K562 (cell line): ENCODE data around the gene C12orf75. TPM values are rescaled to one million over a fixed set of nuclear protein-coding genes. Genes with fewer than 3 reads are reported as not detected.

Source experiments
- ATAC-seq: fragments of 200-7000 bp; cut with Tn5 transposase; 3 replicates; pipeline ENCODE4 v1.9.1; 2020; ENCODE audit warnings: moderate library complexity
- BruUV-seq: library from RNA; stranded (reverse); fragments of 400-500 nt; replicated peaks from 2 replicates; lab custom pipeline; 2021; lab: Mats Ljungman, UMichigan
- CTCF ChIA-PET: fragments of 300-600 bp; formaldehyde crosslinking; extraction: SDS; loops from one replicate; lab custom pipeline; 2021; ENCODE audit warnings: low intra/inter-chr PET ratio; lab: Yijun Ruan, JAX
- POLR2A ChIA-PET: fragments of 300-600, 350-650 bp; sonication (Branson Sonifier 250); formaldehyde crosslinking; extraction: SDS; loops from one replicate; lab custom pipeline; 2021; ENCODE audit warnings: antibody characterized with exemption, inconsistent platforms; lab: Yijun Ruan, JAX
- DNase-seq, 4 experiments: peaks; one replicate each; pipeline versions ENCODE4 v3.0.0 to v3.0.0-alpha.2; 2011 to 2018; ENCODE audit warnings: low spot score in 3 of 4, mixed read lengths in 3 of 4; ENCODE audit errors: extremely low read depth in 1 of 4
- FAIRE-seq: peaks from 2 replicates; lab custom pipeline; 2011; peaks lifted over from hg19 to GRCh38; lab: Jason Lieb, UNC
- H2AFZ ChIP-seq: 2 replicates; pipeline ENCODE4 v1.6.0; 2011; ENCODE audit warnings: low read depth, low read length, control low read depth, inconsistent platforms
- H3K27ac ChIP-seq: fragments of 200-600 bp; 3 replicates; pipeline ENCODE4 v1.8.0; 2011; ENCODE audit warnings: low read depth, mild to moderate bottlenecking, control low read depth, inconsistent platforms, low read length, moderate library complexity, mixed read lengths; ENCODE audit errors: extremely low read depth
- H3K27me3 ChIP-seq, 2 experiments: fragments of 300-600 bp in 1 of 2; 2 replicates in 1 of 2; 3 replicates in 1 of 2; pipeline versions ENCODE4 v1.6.0 to v1.8.0; 2011; ENCODE audit warnings: inconsistent platforms in 2 of 2, low read length in 2 of 2, mild to moderate bottlenecking in 1 of 2, mixed read lengths in 1 of 2, moderate library complexity in 1 of 2; ENCODE audit not compliant: control insufficient read depth in 2 of 2, insufficient read depth in 2 of 2
- H3K36me3 ChIP-seq: fragments of 300-600 bp; 3 replicates; pipeline ENCODE4 v1.8.0; 2011; ENCODE audit warnings: mild to moderate bottlenecking, low read length, inconsistent platforms; ENCODE audit not compliant: control insufficient read depth, insufficient read depth
- H3K4me1 ChIP-seq, 2 experiments: fragments of 200-600 bp in 1 of 2; replicated peaks in 1 of 2; 2 replicates in 1 of 2; 3 replicates in 1 of 2; pipeline versions ENCODE4 v1.5.1 to v1.8.0; 2011; ENCODE audit warnings: inconsistent platforms in 2 of 2, low read length in 2 of 2, mild to moderate bottlenecking in 1 of 2, mixed read lengths in 1 of 2, moderate library complexity in 1 of 2; ENCODE audit not compliant: control insufficient read depth in 2 of 2, insufficient read depth in 2 of 2
- H3K4me2 ChIP-seq: 2 replicates; pipeline ENCODE4 v1.6.1; 2011; ENCODE audit warnings: low read length, control low read depth, inconsistent platforms, mixed read lengths; ENCODE audit not compliant: insufficient read depth
- H3K4me3 ChIP-seq: fragments of 200-600 bp; sonication (generic), shearing (Covaris generic); 2 replicates; pipeline ENCODE4 v1.5.1; 2016; ENCODE audit warnings: control low read depth, inconsistent platforms
- H3K79me2 ChIP-seq: fragments of 200-600 bp; 3 replicates; pipeline ENCODE4 v1.8.0; 2011; ENCODE audit warnings: low read length, inconsistent platforms; ENCODE audit not compliant: control insufficient read depth, insufficient read depth
- H3K9ac ChIP-seq, 2 experiments: 2 replicates each; pipeline versions ENCODE4 v1.6.0 to v1.6.1; 2011; ENCODE audit warnings: low read depth in 2 of 2, low read length in 2 of 2, control low read depth in 1 of 2, inconsistent platforms in 1 of 2, mild to moderate bottlenecking in 1 of 2, mixed read lengths in 1 of 2; ENCODE audit not compliant: insufficient read depth in 1 of 2
- H3K9me1 ChIP-seq: one replicate; pipeline ENCODE4 v1.6.0; 2011; ENCODE audit warnings: inconsistent platforms, mild to moderate bottlenecking, low read length, moderate library complexity; ENCODE audit not compliant: control insufficient read depth, insufficient read depth
- H3K9me3 ChIP-seq: replicated peaks from 2 replicates; pipeline ENCODE4 v1.5.1; 2011; ENCODE audit warnings: low read depth, low read length, inconsistent platforms; ENCODE audit not compliant: control insufficient read depth, insufficient read depth
- H4K20me1 ChIP-seq: replicated peaks from 2 replicates; pipeline ENCODE4 v1.6.1; 2011; ENCODE audit warnings: low read length, inconsistent platforms, mixed read lengths; ENCODE audit not compliant: control insufficient read depth, insufficient read depth
- CSDE1 ChIP-seq, 2 experiments: fragments of 450-650 bp; IDR thresholded peaks; 2 replicates each; pipeline ENCODE4 v1.6.1; 2016; ENCODE audit warnings: mild to moderate bottlenecking in 1 of 2
- ERF ChIP-seq: fragments of 450-650 bp; formaldehyde crosslinking; IDR thresholded peaks from 2 replicates; pipeline ENCODE4 v1.4.0; 2020; ENCODE audit warnings: mild to moderate bottlenecking, mixed read lengths
- FOXP4 ChIP-seq: sonication (generic); formaldehyde crosslinking; IDR thresholded peaks from 2 replicates; pipeline ENCODE4 v1.8.0; 2022; ENCODE audit warnings: mild to moderate bottlenecking, missing genetic modification reagents, borderline replicate concordance
- NEUROD1 ChIP-seq: fragments of 150-350 bp; IDR thresholded peaks from 2 replicates; pipeline ENCODE4 v1.6.1; 2014; ENCODE audit warnings: borderline replicate concordance, low read length, low read depth; ENCODE audit not compliant: partially characterized antibody
- SETDB1 ChIP-seq: IDR thresholded peaks from one replicate; pipeline ENCODE4 v1.6.1; 2012; ENCODE audit warnings: low read length, control low read depth, inconsistent platforms
- SLC30A9 ChIP-seq: fragments of 250-450 bp; sonication (Bioruptor Pico); IDR thresholded peaks from 2 replicates; pipeline ENCODE4 v1.8.0; 2022; ENCODE audit warnings: mild to moderate bottlenecking, moderate library complexity
- SOX6 ChIP-seq: fragments of 450-650 bp; IDR thresholded peaks from 2 replicates; pipeline ENCODE4 v1.6.1; 2014; ENCODE audit warnings: mild to moderate bottlenecking
- THRAP3 ChIP-seq: fragments of 450-650 bp; IDR thresholded peaks from 2 replicates; pipeline ENCODE4 v1.6.1; 2016; ENCODE audit warnings: mild to moderate bottlenecking, inconsistent platforms, borderline replicate concordance
- XRCC3 ChIP-seq: fragments of 450-650 bp; IDR thresholded peaks from 2 replicates; pipeline ENCODE4 v1.6.1; 2017; ENCODE audit warnings: mild to moderate bottlenecking, moderate library complexity
- ZMIZ1 ChIP-seq, 2 experiments: fragments of 150-350 bp in 1 of 2; IDR thresholded peaks; 2 replicates each; pipeline ENCODE4 v1.6.1; 2012 to 2016; ENCODE audit warnings: low read depth in 2 of 2, low read length in 2 of 2, mild to moderate bottlenecking in 1 of 2, moderate library complexity in 1 of 2
- ZNF511 ChIP-seq: sonication (generic); formaldehyde crosslinking; IDR thresholded peaks from 2 replicates; pipeline ENCODE4 v1.8.0; 2022; ENCODE audit warnings: mild to moderate bottlenecking, missing genetic modification reagents
- ZNF717 ChIP-seq: fragments of 250-450 bp; sonication (Bioruptor Pico); IDR thresholded peaks from 2 replicates; pipeline ENCODE4 v1.5.0; 2021
- WGBS: fragments of 100-300 bp; shearing (Covaris generic); methylation state at CpG from one replicate; pipeline ENCODE4 v1.1.6; 2016; ENCODE audit warnings: low coverage, mixed read lengths; ENCODE audit not compliant: insufficient coverage; ENCODE audit errors: missing lambda C conversion rate; 5-methylcytosine and 5-hydroxymethylcytosine counted together
- in situ Hi-C: fragments of 300-500 bp; cut with MboI; formaldehyde crosslinking; loops from 4 replicates; pipeline ENCODE4 v1.15.0; 2018; ENCODE audit warnings: inconsistent platforms, mixed read lengths
- intact Hi-C: fragments of 100-400 bp; cut with micrococcal nuclease; formaldehyde crosslinking; loops from 2 replicates; pipeline ENCODE4 v1.14.2; 2022
- polyA plus RNA-seq, 8 experiments: library from polyadenylated mRNA; depleted of rRNA in 4 of 8; stranded (reverse) in 5 of 8; unstranded in 3 of 8; fragments of >200 nt; fragmentation: Nextera tagmentation in 2 of 8; fragmentation: Illumina TruSeq in 1 of 8; extraction: Ambion mirVana in 2 of 8; extraction: Trizol in 1 of 8; gene quantifications; 2 replicates each; pipeline versions ENCODE4 v1.2.1 to v1.2.3, GENCODE V29; 2011 to 2014; ENCODE audit warnings: inconsistent platforms in 1 of 8, missing spikeins in 1 of 8
- total RNA-seq, 7 experiments: library from RNA; depleted of rRNA in 6 of 7; stranded (reverse); fragments of >200 nt in 6 of 7; fragmentation: Illumina TruSeq in 2 of 7; extraction: Trizol in 2 of 7; gene quantifications; 2 replicates each; pipeline versions ENCODE4 v1.2.1 to v1.2.3, GENCODE V29; 2011 to 2021; ENCODE audit warnings: low replicate concordance in 1 of 7
- TF ChIP-seq, protein P1 (sequence below): fragments of 450-650 bp; IDR thresholded peaks from 2 replicates; pipeline ENCODE4 v1.6.1; 2016; ENCODE audit warnings: antibody characterized with exemption
- TF ChIP-seq, protein P2 (sequence below): sonication (generic); formaldehyde crosslinking; IDR thresholded peaks from 2 replicates; pipeline ENCODE4 v1.8.1; 2022; ENCODE audit warnings: missing genetic modification reagents

The C12orf75 gene
- total and polyA plus RNA-seq, 9 of the 15 experiments (the other 6 are each of a cell fraction or from before 2014, with no cell fraction given) = 0.06 to 0.82 (median 0.26) TPM; not detected in 3

- ATAC-seq = no peak
- H3K9me3 ChIP-seq = no peaks in the 10 kb centered on the region
- no peak overlapping the region for H3K4me2 ChIP-seq
- in situ Hi-C loops (loop anchor here (10.0 kb wide), 1 partner anchor 806 kb away; no protein-coding TSS in a partner anchor), intact Hi-C loops (loop anchor here (10.0 kb wide), 1 partner anchor 866 kb away; no protein-coding TSS in a partner anchor)
- H3K4me3 ChIP-seq = no peak overlapping the region
- H3K79me2 ChIP-seq = no peaks in the 10 kb centered on the region
- H3K9ac ChIP-seq = no peak overlapping the region
- H3K4me1 ChIP-seq = no peaks in the 10 kb centered on the region
- no peak overlapping the region for H3K27ac ChIP-seq
- H3K27me3 ChIP-seq = 0 out of 5 replicates have a peak, but pooled peaks cover 0 to 2% of the 10 kb centered on the region in 2 experiments
- FAIRE-seq = no peak
- ChIA-PET POLR2A (interaction anchor here (0.6 kb wide), 1 partner anchor 829 kb away, joined by 4 read pairs; the partner anchor contains the start of gene CKAP4), CTCF (no interaction called here)
- no peaks in the 10 kb centered on the region for H3K36me3 ChIP-seq
- H2AFZ ChIP-seq = no peak overlapping the region
- H3K9me1 ChIP-seq = no peaks in the 10 kb centered on the region
- 2% methylated on average over 7 of the region's 7 CpGs for WGBS
- H4K20me1 ChIP-seq = no peaks in the 10 kb centered on the region
- DNase-seq = no peak
- BruUV-seq = no TSS peak
- no peak for TF ChIP-seq ZNF511 (CRISPR knock-in tag)
- no peak for TF ChIP-seq ERF (CRISPR knock-in tag)
- TF ChIP-seq XRCC3 = no peak
- no peak for TF ChIP-seq NEUROD1
- no peak for TF ChIP-seq CSDE1 (IDR thresholded peaks at IDR 0.05)
- TF ChIP-seq ZNF717 = no peak
- no peak for TF ChIP-seq THRAP3
- TF ChIP-seq ZMIZ1 (IDR thresholded peaks at IDR 0.05; ENCODE audit: low read depth in 2 of 2, low read length in 2 of 2) = no peak
- no peak for TF ChIP-seq SOX6
- TF ChIP-seq FOXP4 (CRISPR knock-in tag) = no peak
- TF ChIP-seq SLC30A9 = no peak
- TF ChIP-seq SETDB1 = no peak
- TF ChIP-seq, protein P1, sequence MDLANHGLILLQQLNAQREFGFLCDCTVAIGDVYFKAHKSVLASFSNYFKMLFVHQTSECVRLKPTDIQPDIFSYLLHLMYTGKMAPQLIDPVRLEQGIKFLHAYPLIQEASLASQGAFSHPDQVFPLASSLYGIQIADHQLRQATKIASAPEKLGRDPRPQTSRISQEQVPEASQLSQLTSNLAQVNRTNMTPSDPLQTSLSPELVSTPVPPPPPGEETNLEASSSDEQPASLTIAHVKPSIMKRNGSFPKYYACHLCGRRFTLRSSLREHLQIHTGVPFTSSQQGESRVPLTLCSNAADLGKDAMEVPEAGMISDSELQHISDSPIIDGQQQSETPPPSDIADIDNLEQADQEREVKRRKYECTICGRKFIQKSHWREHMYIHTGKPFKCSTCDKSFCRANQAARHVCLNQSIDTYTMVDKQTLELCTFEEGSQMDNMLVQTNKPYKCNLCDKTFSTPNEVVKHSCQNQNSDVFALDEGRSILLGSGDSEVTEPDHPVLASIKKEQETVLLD = no peak
- TF ChIP-seq, protein P2, sequence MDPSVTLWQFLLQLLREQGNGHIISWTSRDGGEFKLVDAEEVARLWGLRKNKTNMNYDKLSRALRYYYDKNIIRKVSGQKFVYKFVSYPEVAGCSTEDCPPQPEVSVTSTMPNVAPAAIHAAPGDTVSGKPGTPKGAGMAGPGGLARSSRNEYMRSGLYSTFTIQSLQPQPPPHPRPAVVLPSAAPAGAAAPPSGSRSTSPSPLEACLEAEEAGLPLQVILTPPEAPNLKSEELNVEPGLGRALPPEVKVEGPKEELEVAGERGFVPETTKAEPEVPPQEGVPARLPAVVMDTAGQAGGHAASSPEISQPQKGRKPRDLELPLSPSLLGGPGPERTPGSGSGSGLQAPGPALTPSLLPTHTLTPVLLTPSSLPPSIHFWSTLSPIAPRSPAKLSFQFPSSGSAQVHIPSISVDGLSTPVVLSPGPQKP (CRISPR knock-in tag) = no peak
Observed at GRCh38 chr12:105418821-105419291, 88.4 kb downstream of the C12orf75 start.
